Esophagus squamous epithelium (tissue), 4 donors: Measurements from ENCODE around the gene RPL26.

Source experiments
- POLR2A ChIP-seq, 4 donors: fragments of 450-650 bp; IDR thresholded peaks; one replicate each; pipeline ENCODE4 v1.6.1; 2017; ENCODE audit warnings: antibody characterized with exemption in 4 of 4, mild to moderate bottlenecking in 4 of 4, moderate library complexity in 3 of 4
- TF ChIP-seq, protein P1 (sequence below), 6 experiments: fragments of 450-650 bp in 4 of 6; fragments of 200-600 bp in 2 of 6; sonication (generic) in 2 of 6; IDR thresholded peaks; one replicate each; pipeline ENCODE4 v1.5.1; 2016 to 2019; ENCODE audit warnings: antibody characterized with exemption in 6 of 6, mild to moderate bottlenecking in 4 of 6, moderate library complexity in 4 of 6

DNA sequence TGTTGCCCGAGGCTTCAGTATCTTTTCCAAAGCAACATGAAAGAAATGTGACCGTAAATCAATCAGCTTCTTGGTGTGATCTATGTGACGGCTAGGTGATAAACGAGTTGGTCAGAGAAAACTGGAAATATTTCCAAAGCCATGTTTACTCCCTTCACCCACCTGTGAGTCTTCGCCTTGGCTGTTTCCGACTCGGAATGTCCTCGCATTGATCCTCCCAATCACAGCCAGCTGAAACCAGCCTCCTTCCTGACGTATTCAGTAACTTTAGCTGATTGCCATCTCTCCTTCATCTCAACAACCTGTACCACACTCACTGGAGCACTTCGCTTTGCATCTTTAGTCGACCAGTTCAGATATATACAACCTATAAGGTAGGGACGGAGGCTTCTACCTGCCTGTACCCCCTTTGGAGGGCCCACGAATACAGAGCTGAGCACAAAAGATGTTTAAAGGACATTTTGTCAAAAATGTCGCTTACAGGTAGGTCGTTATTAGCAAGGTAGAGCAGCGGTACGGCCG is 7.2 kb downstream of the RPL26 start:
- TF ChIP-seq, protein P1, sequence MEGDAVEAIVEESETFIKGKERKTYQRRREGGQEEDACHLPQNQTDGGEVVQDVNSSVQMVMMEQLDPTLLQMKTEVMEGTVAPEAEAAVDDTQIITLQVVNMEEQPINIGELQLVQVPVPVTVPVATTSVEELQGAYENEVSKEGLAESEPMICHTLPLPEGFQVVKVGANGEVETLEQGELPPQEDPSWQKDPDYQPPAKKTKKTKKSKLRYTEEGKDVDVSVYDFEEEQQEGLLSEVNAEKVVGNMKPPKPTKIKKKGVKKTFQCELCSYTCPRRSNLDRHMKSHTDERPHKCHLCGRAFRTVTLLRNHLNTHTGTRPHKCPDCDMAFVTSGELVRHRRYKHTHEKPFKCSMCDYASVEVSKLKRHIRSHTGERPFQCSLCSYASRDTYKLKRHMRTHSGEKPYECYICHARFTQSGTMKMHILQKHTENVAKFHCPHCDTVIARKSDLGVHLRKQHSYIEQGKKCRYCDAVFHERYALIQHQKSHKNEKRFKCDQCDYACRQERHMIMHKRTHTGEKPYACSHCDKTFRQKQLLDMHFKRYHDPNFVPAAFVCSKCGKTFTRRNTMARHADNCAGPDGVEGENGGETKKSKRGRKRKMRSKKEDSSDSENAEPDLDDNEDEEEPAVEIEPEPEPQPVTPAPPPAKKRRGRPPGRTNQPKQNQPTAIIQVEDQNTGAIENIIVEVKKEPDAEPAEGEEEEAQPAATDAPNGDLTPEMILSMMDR (IDR thresholded peaks at IDR 0.05): no peak
- TF ChIP-seq POLR2A (IDR thresholded peaks at IDR 0.05): no peak
